Measurements from ENCODE around the gene SCNM1. TPM values are rescaled to one million over a fixed set of nuclear protein-coding genes. Genes with fewer than 3 reads are reported as not detected.

SCNM1 gene
- total and polyA plus RNA-seq, 9 of the 15 experiments (the other 6 are each of a cell fraction or from before 2014, with no cell fraction given): 17.2 to 204 (median 63.0) TPM

- TF ChIP-seq, protein P1, sequence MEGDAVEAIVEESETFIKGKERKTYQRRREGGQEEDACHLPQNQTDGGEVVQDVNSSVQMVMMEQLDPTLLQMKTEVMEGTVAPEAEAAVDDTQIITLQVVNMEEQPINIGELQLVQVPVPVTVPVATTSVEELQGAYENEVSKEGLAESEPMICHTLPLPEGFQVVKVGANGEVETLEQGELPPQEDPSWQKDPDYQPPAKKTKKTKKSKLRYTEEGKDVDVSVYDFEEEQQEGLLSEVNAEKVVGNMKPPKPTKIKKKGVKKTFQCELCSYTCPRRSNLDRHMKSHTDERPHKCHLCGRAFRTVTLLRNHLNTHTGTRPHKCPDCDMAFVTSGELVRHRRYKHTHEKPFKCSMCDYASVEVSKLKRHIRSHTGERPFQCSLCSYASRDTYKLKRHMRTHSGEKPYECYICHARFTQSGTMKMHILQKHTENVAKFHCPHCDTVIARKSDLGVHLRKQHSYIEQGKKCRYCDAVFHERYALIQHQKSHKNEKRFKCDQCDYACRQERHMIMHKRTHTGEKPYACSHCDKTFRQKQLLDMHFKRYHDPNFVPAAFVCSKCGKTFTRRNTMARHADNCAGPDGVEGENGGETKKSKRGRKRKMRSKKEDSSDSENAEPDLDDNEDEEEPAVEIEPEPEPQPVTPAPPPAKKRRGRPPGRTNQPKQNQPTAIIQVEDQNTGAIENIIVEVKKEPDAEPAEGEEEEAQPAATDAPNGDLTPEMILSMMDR (IDR thresholded peaks at IDR 0.05 in 2 of 3, conservative IDR thresholded peaks at IDR 0.05 in 1 of 3; ENCODE audit: insufficient read depth in 2 of 3, low read depth in 1 of 3, low read length in 3 of 3): 0 out of 6 replicates have a peak, but pooled peaks of 1 of the 3 experiments have one; percentile 3
- TF ChIP-seq RAD51 (IDR thresholded peaks at IDR 0.05; ENCODE audit: borderline replicate concordance, low read depth): 0 out of 2 replicates have a peak, but pooled peaks have one; percentile 36
- peak in 1 of 2 experiments; percentile 67; a peak in 2 of 4 replicates for TF ChIP-seq HDAC1 (IDR thresholded peaks at IDR 0.05)
- TF ChIP-seq, protein P2, sequence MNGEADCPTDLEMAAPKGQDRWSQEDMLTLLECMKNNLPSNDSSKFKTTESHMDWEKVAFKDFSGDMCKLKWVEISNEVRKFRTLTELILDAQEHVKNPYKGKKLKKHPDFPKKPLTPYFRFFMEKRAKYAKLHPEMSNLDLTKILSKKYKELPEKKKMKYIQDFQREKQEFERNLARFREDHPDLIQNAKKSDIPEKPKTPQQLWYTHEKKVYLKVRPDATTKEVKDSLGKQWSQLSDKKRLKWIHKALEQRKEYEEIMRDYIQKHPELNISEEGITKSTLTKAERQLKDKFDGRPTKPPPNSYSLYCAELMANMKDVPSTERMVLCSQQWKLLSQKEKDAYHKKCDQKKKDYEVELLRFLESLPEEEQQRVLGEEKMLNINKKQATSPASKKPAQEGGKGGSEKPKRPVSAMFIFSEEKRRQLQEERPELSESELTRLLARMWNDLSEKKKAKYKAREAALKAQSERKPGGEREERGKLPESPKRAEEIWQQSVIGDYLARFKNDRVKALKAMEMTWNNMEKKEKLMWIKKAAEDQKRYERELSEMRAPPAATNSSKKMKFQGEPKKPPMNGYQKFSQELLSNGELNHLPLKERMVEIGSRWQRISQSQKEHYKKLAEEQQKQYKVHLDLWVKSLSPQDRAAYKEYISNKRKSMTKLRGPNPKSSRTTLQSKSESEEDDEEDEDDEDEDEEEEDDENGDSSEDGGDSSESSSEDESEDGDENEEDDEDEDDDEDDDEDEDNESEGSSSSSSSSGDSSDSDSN (IDR thresholded peaks at IDR 0.05; ENCODE audit: borderline replicate concordance in 1 of 2, low read depth in 2 of 2, low read length in 2 of 2): peak; percentile 54 to 73; a peak in 2 of 4 replicates
- TF ChIP-seq, protein P3, sequence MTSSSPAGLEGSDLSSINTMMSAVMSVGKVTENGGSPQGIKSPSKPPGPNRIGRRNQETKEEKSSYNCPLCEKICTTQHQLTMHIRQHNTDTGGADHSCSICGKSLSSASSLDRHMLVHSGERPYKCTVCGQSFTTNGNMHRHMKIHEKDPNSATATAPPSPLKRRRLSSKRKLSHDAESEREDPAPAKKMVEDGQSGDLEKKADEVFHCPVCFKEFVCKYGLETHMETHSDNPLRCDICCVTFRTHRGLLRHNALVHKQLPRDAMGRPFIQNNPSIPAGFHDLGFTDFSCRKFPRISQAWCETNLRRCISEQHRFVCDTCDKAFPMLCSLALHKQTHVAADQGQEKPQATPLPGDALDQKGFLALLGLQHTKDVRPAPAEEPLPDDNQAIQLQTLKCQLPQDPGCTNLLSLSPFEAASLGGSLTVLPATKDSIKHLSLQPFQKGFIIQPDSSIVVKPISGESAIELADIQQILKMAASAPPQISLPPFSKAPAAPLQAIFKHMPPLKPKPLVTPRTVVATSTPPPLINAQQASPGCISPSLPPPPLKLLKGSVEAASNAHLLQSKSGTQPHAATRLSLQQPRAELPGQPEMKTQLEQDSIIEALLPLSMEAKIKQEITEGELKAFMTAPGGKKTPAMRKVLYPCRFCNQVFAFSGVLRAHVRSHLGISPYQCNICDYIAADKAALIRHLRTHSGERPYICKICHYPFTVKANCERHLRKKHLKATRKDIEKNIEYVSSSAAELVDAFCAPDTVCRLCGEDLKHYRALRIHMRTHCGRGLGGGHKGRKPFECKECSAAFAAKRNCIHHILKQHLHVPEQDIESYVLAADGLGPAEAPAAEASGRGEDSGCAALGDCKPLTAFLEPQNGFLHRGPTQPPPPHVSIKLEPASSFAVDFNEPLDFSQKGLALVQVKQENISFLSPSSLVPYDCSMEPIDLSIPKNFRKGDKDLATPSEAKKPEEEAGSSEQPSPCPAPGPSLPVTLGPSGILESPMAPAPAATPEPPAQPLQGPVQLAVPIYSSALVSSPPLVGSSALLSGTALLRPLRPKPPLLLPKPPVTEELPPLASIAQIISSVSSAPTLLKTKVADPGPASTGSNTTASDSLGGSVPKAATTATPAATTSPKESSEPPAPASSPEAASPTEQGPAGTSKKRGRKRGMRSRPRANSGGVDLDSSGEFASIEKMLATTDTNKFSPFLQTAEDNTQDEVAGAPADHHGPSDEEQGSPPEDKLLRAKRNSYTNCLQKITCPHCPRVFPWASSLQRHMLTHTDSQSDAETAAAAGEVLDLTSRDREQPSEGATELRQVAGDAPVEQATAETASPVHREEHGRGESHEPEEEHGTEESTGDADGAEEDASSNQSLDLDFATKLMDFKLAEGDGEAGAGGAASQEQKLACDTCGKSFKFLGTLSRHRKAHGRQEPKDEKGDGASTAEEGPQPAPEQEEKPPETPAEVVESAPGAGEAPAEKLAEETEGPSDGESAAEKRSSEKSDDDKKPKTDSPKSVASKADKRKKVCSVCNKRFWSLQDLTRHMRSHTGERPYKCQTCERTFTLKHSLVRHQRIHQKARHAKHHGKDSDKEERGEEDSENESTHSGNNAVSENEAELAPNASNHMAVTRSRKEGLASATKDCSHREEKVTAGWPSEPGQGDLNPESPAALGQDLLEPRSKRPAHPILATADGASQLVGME (CRISPR knock-in tag; IDR thresholded peaks at IDR 0.05): peak; percentile 9; the same call in 1 of the 2 replicates
- TF ChIP-seq NCOA4 (IDR thresholded peaks at IDR 0.05; ENCODE audit: partially characterized antibody): peak; percentile 73
- no peak for TF ChIP-seq PTTG1 (tag; IDR thresholded peaks at IDR 0.05; ENCODE audit: low read depth)
- peak; percentile 91 for TF ChIP-seq POLR2A (conservative IDR thresholded peaks at IDR 0.05)
- TF ChIP-seq CC2D1A (IDR thresholded peaks at IDR 0.05): peak; percentile 37; the same call in 1 of the 2 replicates
- TF ChIP-seq PHF21A (IDR thresholded peaks at IDR 0.05; ENCODE audit: borderline replicate concordance, low read depth): peak; percentile 72; the same call in 1 of the 2 replicates
- TF ChIP-seq CREM (IDR thresholded peaks at IDR 0.05; ENCODE audit: low read depth): peak; percentile 70
- no peak for TF ChIP-seq ATF1 (CRISPR knock-in tag; IDR thresholded peaks at IDR 0.05)
- TF ChIP-seq ATF1 (tag; IDR thresholded peaks at IDR 0.05): peak; percentile 56; the same call in 1 of the 2 replicates
- TF ChIP-seq HDAC2 (IDR thresholded peaks at IDR 0.05): peak; percentile 69
- peak; percentile 88 for TF ChIP-seq KAT7 (CRISPR knock-in tag; IDR thresholded peaks at IDR 0.05; ENCODE audit: borderline replicate concordance)
- peak; percentile 53 to 77; a peak in 2 of 4 replicates for TF ChIP-seq FOXK2 (conservative IDR thresholded peaks at IDR 0.05 in 1 of 2, IDR thresholded peaks at IDR 0.05 in 1 of 2; ENCODE audit: low read depth in 2 of 2)
- TF ChIP-seq PPARD (CRISPR knock-in tag; IDR thresholded peaks at IDR 0.05): no peak
- TF ChIP-seq RBFOX2 (IDR thresholded peaks at IDR 0.05; ENCODE audit: low read depth, low read length): peak; percentile 89
These were observed 23.9 kb downstream of the SCNM1 start, which contains the start of gene VPS72 (continued) for GRCh38 chr1:151189637-151190445.
